GM18519 (cell line): ENCODE measurements around the gene PXYLP1.
"Not testable (repeated sequence)": the region's sequence is repeated elsewhere in the genome, so short reads cannot be mapped to it uniquely, and the experiment has no call there.

ENCODE experiments used
- ATAC-seq: cut with Tn5 transposase; IDR thresholded peaks from one replicate; pipeline ENCODE4 v1.9.1; 2021; ENCODE audit warnings: mild to moderate bottlenecking, moderate library complexity; ENCODE audit not compliant: unreplicated experiment, low FRiP score

The PXYLP1 gene

DNA sequence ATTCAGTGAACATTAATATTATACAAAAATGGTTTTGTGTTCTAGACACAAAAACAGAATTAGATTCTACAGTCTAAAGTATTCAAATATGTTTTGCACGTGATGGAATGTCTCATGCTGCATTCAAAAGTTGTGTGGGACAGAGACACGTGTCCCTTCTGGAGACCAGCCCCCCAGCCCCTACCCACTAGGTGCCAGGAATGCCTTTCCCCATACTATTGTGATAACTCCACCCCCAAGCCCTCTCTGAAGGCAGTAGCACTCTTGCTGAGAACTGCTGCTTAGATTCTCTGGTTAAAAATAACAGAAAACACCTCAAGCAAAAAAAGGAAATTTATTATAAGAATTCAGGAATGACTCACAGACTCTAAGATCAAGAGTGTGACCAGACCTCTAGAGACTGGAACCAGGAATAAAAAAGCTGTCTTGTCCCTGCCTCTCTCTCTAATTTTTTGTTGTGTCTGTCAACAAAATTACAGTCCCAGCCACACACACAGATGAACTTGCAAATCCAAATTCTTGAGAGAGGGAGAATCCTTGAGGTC is 57.7 kb downstream of the PXYLP1 start:
- no peak for ATAC-seq

DNA sequence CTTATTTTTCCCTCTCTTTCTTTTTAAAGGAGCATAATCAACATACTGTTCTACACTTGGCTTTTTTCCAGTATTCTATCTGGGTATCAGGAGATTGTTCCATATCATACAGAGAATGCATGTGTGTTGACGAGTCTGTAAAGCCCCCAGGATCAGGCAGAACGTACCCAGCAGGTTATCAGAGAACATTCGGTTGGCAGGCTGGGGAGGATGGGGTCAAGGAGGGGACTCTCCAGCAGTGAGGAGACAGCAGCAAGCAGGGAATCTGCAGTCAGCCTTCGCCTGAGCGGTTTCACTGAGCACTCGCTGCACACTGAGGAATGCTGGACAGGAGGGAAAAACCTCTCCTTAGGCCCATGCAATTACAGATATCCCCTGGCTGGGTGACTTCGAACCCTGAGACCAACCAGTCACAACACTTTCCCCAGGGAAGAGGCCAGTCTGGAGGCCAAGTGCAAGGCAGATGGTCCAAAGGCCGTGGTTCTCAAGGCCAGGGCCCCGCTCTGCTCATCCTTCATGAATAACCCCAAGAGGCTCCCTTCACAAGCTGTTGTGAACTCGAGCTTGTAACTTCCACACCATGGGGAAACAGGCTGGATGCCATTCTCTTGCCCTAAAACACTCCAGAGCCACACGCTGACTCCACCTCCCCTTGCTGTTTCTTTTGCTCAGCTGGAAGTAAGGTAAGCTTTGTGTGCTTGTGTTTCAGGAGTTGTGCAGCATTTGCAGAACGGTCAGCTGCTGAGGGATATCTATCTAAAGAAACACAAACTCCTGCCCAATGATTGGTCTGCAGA is 60.1 kb downstream of the PXYLP1 start:
- no peak for ATAC-seq

DNA sequence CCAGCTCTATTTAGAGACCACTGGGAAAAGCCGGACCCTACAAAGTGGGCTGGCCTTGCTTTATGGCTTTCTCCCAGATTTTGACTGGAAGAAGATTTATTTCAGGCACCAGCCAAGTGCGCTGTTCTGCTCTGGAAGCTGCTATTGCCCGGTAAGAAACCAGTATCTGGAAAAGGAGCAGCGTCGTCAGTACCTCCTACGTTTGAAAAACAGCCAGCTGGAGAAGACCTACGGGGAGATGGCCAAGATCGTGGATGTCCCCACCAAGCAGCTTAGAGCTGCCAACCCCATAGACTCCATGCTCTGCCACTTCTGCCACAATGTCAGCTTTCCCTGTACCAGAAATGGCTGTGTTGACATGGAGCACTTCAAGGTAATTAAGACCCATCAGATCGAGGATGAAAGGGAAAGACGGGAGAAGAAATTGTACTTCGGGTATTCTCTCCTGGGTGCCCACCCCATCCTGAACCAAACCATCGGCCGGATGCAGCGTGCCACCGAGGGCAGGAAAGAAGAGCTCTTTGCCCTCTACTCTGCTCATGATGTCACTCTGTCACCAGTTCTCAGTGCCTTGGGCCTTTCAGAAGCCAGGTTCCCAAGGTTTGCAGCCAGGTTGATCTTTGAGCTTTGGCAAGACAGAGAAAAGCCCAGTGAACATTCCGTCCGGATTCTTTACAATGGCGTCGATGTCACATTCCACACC is 60.9 kb downstream of the PXYLP1 start:
- ATAC-seq = no peak

DNA sequence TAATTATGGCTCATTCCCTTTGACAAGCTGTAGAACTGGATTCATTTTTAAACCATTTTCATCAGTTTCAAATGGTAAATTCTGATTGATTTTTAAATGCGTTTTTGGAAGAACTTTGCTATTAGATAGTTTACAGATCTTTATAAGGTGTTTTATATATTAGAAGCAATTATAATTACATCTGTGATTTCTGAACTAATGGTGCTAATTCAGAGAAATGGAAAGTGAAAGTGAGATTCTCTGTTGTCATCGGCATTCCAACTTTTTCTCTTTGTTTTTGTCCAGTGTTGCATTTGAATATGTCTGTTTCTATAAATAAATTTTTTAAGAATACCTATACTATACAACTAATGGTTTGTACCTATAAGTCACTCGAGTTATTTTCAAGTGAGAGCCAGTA is 62.7 kb downstream of the PXYLP1 start:
- no peak for ATAC-seq

DNA sequence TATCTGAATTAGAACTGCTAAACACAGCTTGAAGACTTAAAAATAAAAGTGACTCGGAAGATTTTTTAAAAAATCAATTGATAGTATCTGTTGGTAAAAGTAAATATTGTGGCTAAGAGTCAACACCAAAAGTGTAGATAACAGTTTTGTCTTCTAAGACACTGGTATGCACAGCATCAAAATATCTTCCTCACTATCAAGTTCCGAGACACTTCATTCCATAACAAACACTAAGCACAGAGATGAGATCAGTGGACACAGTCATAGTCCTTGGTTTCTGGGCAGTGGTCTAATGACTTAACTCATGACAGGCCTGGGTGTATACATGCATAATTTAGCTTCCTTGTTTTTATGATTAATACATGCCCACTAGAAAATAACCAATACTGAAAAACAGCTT is 63.2 kb downstream of the PXYLP1 start:
- no peak for ATAC-seq

DNA sequence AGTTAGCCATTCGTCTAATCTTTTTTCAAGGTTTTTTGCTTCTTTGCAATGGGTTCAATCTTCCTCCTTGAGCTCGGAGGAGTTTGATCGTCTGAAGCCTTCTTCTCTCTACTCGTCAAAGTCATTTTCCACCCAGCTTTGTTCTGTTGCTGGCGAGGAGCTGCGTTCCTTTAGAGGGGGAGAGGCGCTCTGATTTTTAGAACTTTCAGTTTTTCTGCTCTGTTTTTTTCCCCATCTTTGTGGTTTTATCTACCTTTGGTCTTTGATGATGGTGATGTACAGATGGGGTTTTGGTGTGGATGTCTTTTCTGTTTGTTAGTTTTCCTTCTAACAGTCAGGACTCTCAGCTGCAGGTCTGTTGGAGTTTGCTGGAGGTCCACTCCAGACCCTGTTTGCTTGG is 68.8 kb downstream of the PXYLP1 start:
- not testable (repeated sequence) for ATAC-seq

DNA sequence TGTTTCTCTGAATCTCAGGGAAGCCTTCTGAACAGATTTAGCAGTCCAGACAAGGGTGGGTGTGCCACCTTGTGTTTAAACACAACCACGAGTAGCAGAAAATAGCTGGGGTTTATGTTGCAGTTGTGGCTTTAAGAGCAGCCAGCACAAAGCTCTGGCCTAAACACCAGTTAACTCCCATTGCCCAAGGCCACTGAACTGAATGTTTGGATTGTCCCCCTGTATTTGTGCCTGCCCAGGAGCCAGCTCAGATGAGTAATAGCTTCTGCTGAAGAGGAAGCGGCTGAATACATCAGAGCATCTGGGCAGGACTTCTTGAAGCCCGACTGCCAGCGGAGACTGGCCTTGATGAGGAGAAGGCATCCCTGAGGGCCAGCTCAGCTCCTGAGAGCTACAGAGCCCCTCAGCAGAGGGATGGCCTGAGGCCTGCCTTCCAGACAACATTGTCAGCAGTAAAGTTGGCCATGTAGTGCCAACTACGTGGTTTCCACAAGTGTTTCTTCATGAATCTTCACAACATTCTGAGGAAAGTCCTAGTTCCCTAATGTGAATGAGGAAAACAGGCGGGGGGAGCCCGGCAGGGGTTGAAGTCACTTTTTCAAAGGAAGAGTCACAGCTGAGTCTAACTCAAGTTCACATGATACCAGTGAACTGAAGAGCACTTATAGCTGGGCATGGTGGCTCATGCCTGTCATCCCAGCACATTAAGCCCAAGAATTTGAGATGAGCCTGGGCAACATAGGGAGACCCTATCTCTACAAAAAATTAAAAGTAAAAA is 70.9 kb downstream of the PXYLP1 start:
- no peak for ATAC-seq

DNA sequence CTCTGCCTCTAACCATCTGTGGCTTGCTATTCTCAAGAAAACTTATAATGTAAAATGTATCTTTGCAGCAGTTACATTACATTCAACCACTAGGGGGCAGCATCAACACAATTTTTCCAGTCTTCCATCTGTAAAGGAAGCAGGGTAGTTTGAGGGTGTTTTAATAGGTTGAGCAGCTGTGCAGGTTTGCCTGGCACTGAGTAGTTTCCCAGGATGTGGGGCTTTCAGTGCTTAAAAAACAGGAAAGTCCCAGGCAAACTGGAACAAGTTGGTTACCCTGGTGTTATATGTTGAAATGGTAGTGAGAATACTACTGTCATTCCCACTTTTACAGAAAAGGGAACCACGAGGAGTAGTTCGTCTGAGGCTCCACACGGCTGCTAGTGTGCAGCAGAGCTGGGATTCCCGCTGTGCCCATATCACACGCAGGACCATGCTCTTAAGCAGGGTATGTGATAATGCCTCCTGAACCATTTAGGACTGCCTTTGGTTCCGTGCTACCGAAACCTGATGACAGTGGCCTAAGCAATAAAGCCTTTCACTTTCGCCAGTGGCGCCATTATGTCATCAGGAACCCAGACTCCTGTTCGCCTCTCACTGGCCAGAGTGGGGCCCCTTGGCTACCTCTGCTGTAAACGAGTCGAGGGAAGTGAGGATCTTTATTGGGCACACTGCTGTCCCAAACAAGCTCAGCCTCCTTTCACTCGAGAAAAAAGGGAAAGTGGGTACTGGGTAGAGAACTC is 72.0 kb downstream of the PXYLP1 start:
- peak; percentile 70 for ATAC-seq

DNA sequence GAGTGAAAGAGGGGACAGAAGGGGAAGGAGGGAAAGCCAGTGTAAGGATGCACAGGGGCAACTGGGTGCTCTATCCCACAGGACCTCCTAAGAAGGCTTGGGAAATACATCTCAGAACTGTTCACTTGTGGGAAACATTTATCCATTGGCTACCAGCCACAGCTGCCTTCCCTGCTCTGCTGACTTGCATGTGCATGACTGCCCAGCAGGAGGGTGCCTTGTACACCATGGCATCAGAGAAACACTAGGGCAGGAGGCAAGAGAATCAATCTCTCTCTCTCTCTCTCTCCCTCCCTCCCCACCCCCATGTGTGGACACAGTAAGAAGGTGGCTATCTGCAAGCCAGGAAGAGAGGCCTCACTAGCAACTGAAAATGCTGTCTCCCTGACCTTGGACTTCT is 73.8 kb downstream of the PXYLP1 start:
- ATAC-seq = no peak

DNA sequence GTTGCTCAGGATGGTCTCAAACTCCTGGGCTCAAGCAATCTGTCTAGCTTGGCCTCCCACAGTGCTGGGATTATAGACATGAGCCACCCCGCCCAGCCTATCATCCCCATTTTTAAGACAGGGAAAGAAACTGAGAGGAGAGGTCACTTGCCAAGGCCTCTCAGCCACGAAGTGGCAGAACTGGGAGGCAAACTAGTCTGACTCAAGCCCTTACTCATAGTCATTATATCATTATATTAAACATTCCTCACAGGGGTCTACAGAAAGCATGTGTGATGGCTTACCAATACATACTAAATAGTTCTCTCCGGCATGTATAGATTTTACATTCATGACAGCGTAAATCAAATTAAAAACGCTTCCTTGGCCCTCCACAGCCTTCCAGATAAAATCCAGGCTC is 74.7 kb downstream of the PXYLP1 start:
- no peak for ATAC-seq

DNA sequence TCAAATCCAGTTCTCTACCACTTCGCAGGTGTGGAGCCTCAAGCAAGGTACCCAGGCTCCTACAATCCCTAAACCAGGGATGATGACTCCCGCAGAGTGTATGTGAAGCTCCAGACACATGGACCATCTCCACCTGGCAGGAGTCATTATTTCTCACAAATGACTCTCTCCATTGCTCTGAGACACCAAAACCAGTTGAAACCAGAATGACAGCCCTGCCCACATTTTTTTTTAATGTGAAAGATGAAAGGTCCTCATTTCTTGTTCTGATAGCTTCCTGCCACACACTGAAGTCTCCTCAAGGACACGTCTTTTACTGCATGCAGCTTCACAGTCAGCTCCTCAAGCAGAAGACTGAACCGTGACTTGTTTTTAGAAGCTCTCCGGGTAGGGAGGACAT is 75.3 kb downstream of the PXYLP1 start:
- ATAC-seq = no peak

DNA sequence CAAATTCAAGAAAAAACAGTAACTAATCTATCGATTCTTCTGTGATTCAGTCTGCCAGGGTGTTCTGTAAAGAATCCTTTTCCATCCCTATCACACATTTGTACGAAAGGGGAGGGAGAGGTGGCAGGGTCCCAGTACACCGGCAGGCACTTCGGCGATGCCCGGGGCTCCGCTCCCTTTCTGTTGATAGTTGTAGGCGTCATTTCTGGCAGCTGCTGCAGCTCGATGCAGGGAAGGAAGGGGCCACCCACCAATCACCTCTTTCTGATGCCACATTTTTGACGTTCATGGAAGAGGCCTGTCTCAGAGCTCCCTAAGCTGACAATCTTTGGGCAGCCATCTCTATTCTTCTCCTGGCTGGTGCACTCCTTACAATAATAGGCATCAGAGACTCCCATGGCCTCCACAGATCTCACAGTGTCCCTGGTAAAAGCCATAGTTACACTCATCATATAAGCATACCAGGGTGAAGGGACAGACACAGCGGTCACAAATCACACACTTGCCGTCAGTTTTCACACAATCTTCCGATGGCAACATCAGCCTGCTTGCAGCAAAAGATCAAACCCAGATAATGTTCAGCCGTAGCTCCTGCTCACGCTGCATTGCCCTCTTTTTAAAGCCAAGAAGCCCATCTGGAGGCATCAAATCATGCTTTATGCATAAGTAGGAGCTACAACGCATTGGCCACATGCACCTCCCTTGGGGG is 75.9 kb downstream of the PXYLP1 start:
- ATAC-seq = no peak

DNA sequence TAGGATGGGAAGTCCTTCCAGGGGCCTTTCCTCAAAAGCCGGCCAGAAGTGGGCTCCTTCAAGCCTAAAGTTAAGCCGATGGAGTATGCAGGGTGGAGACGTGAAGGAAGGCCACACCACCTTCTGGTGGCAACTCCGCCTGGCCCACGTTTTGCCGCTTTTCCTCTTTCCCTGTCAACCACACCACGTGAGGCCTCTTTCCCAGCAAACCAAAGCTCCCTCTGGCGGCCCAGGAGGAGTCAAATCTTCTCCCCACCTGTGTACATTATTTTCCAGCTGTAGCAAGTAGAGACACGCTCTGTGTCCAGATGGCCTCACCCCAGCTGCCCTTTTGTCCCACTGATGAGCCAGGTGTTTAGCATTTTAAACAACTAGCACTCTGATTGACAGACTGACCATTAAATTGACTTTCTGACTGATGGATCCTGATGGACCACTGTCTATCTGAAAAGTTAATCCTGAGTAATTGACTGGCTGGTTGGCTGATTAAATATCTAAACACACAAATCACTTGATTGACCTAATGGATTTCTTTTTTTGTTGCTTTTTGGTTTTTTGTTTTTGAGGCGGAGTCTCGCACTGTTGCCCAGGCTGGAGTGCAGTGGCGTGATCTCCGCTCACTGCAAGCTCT is 77.1 kb downstream of the PXYLP1 start:
- no peak for ATAC-seq

DNA sequence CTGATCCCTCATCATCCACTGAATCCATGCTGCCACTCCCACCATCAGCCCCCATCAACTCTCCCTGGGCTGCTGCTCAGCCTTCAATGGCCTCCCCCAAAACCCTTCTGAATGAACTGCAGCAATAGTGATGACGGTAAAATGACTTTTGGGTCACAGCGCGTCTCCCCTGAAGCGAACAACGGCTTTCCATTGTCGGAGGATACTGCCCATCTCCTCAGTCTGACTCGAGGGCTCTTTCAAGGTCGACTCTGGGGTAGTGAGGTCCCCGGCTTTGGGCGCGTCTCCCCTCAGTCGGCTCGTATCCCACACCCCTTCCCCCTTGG is 79.5 kb downstream of the PXYLP1 start:
- no peak for ATAC-seq

DNA sequence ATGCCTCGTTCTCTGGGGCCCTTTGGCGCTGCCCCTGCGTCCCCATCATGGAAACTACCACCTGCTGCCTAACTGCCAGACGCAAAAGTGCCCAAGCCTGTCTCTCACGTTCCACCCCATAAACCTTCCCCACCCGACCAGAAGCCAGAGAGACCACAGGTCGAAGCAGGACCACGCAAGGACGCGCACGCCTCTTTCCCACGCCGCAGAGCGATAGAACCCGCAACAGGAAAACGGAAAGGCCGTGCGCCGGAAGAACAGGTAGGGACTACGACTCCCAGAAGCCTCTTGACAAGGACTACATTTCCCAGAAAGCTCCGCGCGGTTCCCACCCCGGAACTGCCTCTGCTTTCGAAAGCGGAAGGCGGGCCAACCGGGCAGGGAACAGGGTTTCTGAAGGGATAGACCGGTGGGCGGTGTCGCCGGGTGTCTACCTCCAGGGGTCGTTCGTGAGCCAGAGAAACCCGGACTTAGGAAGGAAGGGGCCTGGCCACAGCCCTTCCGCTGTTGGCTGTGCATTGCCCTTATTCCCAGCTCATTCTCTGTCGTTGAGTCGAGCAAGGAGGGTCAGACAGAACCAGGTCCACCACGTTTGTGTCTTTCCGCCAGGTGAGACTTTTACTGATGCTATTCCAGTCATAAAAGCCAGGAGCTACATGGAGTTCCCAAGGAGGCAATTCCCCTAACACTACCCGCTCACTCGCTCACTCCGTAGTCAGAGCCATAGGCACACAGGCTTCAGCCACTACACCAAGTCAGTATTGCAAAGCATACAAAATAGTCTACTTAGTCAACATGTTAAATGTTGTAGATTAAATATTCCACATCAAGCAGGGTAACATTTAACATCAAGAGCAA is 80.1 kb downstream of the PXYLP1 start:
- peak; percentile 97 for ATAC-seq

DNA sequence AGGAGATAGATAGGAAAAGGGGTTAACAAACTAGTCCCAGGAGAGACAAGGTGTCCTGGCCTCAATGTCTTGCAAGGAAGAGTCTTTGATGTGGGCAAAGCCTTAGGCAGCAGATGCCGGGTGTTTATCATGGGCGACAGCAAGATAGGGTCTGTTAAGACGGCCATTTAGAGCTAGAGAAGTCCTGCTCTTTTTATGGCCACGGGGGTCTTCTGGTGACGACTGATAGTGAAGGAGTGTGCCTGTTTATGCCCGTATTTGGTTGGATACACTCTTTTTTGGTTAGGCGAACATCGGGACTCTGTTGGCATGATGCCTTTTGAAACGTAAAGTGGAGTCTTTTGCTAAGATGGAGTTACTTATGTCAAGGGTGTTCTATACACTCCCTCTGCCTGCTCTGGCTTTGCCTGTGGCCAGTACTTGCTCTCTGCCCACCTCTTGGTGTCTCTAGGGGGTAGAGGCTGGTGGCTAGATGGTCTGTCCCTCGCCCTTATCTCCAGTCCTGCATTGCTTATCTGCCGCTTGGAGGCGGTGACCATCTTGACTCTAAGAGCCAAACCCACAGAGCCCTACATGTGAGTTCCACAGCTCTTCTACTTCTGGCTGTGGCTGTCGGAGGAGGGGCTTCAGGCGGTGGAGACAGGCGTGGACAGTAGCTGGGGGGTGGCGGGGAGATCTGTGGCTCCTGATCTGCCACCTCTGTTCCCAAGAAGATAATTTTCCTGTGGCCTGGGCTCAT is 80.9 kb downstream of the PXYLP1 start:
- ATAC-seq = no peak

DNA sequence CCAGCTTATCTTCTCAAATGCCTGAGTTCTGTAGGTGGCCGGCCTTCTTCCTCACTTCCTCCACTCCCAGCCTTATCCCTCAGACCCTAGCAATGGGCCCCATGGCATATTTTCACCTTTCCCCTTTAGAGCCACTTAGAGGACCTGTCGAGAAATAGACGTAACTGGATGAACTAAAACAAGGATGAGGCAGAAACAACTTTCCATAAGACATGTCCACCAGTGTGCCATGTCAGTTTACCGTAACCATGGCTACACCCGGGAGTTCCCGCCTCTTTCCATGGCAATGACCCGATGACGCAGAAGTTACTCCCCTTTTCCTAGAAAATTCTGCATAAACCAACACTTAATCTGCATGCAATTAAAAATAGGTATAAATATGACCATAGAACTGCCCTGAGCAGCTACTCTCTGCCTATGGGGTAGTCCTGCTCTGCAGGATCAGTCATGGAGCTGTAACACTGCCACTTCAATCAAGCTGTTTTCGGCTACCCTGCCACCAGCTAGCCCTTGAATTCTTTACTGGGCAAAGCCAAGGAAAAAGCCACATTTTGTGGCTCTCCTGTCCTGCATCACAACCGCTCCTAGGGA is 81.6 kb downstream of the PXYLP1 start:
- ATAC-seq = no peak

DNA sequence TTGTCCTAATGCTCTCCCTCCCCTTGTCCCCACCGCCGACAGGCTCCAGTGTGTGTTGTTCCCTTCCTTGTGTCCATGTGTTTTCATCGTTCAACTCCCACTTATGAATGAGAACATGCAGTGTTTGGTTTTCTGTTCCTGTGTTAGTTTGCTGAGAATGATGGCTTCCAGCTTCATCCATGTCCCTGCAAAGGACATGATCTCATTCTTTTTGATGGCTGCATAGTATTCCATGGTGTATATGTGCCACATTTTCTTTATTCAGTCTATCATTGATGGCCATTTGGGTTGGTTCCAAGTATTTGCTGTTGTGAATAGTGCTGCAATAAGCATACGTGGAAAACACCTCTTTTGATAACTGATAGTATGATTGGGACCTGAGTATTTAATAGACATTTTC is 82.8 kb downstream of the PXYLP1 start:
- not testable (repeated sequence) for ATAC-seq
